GM12801 (cell line): ENCODE measurements around the gene FBF1.

Experiments
- CTCF ChIP-seq: IDR thresholded peaks from one replicate; pipeline ENCODE4 v1.5.1; 2011; ENCODE audit warnings: control low read depth; ENCODE audit not compliant: insufficient read length; ENCODE audit errors: extremely low read depth

FBF1 gene

DNA sequence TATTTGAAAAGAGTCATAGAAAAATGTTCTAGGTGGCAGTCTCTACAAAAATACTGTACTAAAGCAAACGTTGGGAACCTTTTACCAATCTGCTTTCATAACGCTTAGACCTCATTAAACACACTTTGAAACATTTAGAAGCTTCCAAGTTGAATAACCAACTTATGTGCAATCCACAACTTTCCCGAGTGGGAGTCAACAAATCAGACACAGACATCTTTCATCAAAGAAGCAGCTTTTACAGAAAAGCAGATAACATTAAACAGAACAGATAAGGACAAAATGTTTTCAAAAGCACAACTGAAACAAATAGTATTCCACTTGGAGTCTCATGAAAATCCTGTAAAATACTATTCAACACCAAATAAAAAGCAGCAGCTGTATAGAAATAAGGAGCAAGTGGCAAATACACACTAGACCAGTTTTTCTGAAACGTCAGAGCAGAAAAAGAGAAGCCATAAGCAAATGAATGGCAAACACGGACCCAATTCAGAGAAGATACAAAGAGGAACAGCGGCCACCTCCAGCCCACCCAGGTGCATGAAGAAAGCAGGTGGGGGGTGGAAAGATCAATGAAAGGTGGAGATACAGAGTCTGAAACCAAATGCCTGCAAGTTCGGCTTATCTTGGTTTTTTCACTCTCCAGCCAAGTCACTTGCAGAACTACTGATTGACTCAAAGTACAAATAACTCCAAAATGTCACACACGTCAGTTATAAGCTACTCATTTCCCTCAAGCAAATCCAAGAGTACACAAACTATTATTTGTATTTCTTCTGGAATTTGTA lies 18.4 kb upstream of the FBF1 start:
- TF ChIP-seq CTCF, result no peak

DNA sequence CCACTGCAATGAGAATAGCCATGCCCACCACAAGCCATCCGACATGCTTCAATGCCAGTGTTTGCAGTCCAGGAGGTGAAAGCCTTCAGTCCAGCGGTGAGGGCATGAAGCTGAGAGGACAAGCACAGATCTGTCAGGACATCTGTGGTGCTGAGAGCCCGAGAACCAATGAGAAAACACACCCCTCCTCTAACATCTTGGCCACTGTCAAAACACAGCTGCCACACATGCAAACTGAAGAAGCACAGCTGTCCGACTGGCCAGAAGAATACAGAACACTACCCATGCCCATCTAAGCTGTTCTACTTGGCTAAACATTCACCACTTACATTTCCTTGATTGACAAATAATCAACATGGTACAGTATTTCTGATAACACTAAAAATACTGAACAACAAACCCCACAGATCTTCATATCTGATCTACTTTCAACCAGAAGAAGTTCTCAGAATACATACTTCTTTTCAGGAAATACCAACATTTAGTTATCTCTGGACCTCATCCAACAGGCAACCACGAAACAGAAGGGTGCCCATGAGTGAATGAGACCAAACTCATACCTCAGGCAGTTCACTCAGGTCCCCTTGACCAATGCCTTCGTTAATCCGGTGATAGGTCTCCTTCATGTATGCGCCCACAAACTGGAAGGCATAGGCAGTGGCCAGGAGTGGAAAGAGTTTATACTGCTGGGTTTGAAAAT lies 10.2 kb upstream of the FBF1 start:
- no peak for TF ChIP-seq CTCF

GRCh38 chr17:75950421-75950820 lies 9.6 kb upstream of the FBF1 start:
- TF ChIP-seq CTCF, result no peak

GRCh38 chr17:75945211-75945610 lies 4.4 kb upstream of the FBF1 start:
- TF ChIP-seq CTCF, result no peak

DNA sequence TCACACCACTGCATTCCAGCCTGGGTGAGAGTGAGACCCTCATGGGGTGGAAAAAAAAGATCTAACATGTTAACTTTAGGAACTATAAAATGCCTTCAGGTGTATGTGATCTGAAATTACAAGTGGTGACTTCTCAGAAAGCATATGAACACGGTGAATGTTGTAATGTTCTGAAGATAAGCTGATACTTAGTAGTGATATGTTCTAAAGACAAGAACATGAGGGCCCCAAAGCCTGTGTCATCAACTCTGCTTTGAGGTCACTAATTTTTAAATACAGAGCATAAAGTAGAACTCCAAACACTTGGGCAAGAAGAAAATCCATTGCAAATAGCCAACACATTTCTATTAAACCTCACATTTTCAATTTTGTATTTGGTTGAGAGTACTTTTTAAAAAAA lies 2.6 kb upstream of the FBF1 start:
- TF ChIP-seq CTCF, result no peak

- TF ChIP-seq CTCF, result no peak
Observed at GRCh38 chr17:75942473-75942872, 1.6 kb upstream of the FBF1 start.

DNA sequence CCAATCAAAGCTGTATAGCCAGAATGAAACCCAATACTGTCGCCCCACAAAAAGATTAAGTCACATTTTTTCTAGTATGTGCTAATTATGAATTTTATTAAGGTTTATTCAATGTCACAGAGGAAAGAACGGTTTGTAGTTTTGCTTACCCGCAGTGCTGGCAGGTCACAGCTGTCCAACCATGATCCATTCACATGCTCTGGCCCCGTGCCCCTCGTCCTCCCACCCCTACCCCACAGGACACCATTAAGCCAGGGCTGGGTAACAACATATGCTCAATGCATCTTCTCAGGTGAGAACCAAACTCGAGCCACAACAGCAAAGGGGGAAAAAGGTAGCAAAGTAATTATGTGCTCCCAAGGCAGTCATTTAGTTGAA lies 589 bp upstream of the FBF1 start:
- no peak for TF ChIP-seq CTCF
